CD4-positive, alpha-beta T cell treated with Interleukin-4 for 1 hour (primary cell): ENCODE measurements around the gene RPL7L1.
A peak's percentile ranks its signal among the peaks of the same experiment; 100 is the strongest.
"Not testable (repeated sequence)": the region's sequence is repeated elsewhere in the genome, so short reads cannot be mapped to it uniquely, and the experiment has no call there.

Source experiments
- DNase-seq, 2 donors: peaks; one replicate each; pipeline ENCODE4 v3.0.0-alpha.2; 2020 to 2022

Gene RPL7L1

DNA sequence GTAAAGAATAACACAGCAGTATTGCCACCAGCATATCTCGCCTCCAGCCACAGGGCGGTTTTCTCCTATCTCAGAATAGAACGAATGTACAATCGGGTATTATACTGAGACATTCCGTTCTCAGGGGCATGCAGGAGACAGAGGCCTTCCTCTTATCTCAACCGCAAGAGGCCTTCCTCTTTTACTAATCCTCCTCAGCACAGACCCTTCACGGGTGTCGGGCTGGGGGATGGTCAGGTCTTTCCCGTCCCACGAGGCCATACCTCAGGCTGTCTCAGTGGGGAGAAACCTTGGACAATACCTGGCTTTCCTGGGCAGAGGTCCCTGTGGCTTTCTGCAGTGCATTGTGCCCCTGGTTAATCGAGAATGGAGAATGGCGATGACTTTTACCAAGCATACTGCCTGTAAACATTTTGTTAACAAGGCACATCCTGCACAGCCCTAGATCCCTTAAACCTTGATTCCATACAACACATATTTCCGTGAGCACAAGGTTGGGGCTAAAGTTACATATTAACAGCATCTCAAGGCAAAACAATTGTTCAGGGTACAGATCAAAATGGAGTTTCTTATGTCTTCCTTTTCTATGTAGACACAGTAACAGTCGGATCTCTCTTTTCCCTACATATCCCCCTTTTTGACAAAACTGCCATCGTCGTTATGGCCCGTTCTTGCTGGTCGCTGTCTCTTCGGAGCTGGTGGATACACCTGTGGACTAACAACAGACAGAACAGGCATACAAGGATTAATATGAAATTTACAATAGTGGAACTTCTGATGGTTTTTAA is 14.8 kb downstream of the RPL7L1 start:
- DNase-seq, result peak in 1 of 2 donors; percentile 22

DNA sequence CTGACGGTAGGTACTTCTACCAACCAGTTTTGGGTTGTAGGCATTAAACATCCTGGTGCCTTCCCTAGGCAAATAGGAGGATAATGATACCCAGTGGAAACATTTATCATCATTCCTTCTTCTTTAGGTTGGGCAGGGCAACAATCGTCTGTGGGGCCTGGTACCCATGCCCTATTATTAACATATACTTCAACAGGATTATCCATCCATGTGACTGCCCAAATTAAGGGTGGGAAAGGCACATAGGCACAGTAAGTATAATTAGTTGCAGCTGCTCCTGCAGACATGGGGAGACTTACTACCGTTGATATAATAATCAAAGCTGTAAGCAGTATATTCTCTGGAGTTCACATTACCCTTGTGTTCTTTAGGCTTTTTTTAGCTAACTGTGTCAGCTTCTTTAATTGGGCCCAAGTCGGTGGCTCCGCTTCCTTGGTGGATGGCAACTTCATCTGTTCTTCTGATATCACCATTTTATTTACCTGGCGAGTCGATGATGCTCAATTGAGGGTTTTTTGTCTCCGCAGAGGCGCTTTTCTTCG is 16.8 kb downstream of the RPL7L1 start:
- no peak for DNase-seq

DNA sequence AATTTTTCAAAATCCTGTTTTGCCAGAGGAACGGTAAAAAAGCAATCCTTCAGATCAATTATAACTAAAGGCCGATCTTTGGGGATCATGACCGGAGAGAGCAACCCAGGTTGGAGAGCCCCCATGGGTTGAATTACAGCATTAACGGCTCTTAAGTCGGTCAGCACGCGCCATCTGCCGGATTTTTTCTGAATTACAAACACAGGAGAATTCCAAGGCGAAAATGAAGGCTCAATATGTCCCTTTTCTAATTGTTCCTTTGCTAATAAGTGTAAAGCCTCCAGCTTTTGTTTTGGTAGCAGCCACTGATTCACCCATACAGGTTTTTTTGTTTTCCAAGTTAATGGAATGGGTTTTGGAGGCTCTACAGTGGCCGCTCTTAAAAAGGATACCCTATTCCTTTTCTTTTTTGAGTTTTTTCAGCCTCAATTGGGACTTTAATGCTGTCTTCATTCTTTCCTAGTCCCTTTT is 19.5 kb downstream of the RPL7L1 start:
- DNase-seq, result peak; percentile 76 to 81

DNA sequence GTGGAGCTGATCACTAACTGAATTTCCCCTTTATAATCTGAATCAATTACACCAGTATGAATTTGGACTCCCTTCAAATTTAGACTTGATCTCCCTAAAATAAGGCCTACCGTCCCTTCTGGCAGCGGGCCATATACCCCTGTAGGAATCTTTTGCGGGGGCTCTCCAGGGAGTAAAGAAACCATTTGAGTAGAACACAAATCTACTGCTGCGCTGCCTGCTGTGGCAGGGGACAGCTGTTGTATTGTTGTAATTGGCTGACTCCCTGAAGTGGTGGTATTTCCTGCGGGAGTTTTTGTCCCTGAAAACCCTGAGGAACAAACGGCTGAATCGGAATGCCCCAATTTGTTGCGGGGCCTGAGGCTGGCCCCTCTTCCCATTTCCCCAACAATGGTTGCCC is 20.5 kb downstream of the RPL7L1 start:
- DNase-seq, result no peak

DNA sequence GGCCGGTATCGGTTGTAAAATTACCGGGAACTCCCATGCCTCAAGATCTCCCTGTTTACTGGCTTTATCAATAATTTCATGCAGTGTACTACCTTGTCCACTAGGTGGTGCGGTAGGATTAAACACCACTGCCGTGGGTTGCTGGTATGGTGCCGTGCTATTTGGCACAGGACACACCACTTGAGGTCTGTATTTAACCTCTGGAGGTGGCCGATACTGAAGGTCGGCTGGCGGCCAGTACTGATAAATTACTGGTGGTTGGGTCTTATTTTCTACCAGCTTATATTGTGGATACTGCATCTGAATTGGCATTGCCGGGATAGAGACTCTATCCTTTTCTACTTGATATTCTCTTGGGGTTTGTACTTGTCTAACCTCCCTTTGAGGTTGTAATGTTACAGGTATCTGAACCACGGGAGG is 22.1 kb downstream of the RPL7L1 start:
- DNase-seq, result peak; percentile 76 to 87

DNA sequence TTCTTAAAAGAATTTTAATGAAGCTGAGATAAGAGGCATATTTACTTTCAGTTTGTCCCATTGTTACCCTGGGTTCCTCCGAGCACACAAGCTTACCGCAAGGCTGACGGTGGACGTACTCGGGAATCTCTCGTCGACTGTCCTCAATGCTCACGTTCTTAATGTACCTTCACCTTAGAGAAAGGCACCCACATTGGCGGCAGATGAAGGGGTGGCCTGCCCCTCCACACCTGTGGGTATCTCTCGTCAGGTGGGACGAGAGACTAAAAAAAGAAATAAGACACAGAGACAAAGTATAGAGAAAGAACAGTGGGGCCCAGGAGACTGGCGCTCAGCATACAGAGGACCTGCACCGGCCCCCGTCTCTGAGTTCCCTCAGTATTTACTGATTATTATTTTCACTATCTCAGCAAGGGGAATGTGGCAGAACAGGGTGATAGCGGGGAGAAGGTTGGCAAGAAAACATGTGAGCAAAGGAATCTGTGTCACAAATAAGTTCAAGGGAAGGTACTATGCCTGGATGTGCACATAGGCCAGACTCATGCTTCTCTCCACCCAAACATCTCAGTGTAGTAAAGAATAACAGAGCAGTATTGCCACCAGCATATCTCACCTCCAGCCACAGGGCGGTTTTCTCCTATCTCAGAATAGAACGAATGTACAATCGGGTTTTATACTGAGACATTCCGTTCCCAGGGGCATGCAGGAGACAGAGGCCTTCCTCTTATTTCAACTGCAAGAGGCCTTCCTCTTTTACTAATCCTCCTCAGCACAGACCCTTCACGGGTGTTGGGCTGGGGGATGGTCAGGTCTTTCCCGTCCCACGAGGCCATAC is 23.2 kb downstream of the RPL7L1 start:
- not testable (repeated sequence) for DNase-seq

DNA sequence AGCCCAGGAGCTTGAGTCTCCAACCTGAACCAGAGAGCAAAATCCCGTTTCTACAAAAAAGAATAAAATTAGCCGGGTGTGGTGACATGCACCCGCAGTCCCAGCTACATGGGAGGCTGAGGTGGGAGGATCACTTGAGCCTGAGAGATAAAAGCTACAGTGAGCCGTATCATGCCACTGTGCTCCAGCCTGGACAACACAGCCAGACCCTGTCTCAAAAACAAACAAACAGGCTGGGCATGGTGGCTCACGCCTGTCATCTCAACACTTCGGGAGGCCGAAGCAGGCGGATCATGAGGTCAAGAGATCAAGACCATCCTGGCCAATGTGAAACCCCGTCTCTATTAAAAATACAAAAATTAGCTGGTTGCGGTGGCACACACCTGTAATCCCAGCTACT is 25.1 kb downstream of the RPL7L1 start:
- no peak for DNase-seq

DNA sequence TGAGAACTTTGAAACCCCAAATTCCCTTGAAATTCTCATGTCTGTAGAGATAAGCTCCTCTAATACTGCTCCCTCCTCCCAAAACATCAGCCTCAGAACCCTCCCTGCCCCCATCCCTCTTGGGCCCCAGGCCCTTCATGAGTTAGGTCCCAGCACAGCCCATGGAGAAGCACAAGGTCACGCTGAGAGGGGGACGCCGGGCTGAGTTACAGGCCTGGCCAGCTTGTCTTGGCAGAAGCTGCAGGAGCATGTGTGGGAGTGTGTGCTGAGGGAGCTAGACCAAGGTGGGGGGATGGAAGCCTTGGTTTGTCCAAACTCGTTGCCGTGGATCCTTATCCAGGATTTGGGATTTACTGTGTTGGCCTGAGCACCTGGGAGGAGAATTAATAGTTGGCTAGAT is 27.9 kb downstream of the RPL7L1 start:
- no peak for DNase-seq

DNA sequence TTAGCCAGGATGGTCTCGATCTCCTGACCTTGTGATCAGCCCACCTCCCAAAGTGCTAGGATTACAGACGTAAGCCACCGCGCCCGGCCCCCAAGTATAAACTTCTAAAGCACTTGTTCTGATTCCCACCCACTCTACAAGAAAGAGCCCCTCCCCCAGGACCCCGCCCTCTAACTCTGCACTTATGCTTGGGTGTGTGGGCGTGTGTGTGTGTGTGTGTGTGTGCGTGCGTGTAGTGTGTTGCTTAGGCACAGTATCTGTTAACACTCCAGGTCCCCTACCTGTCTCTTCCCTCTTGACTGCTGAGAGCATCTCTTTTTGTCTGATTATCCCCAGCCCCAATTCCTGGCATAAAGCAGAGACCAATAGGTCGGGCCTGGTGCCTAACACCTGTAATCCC is 30.4 kb downstream of the RPL7L1 start:
- DNase-seq, result no peak

DNA sequence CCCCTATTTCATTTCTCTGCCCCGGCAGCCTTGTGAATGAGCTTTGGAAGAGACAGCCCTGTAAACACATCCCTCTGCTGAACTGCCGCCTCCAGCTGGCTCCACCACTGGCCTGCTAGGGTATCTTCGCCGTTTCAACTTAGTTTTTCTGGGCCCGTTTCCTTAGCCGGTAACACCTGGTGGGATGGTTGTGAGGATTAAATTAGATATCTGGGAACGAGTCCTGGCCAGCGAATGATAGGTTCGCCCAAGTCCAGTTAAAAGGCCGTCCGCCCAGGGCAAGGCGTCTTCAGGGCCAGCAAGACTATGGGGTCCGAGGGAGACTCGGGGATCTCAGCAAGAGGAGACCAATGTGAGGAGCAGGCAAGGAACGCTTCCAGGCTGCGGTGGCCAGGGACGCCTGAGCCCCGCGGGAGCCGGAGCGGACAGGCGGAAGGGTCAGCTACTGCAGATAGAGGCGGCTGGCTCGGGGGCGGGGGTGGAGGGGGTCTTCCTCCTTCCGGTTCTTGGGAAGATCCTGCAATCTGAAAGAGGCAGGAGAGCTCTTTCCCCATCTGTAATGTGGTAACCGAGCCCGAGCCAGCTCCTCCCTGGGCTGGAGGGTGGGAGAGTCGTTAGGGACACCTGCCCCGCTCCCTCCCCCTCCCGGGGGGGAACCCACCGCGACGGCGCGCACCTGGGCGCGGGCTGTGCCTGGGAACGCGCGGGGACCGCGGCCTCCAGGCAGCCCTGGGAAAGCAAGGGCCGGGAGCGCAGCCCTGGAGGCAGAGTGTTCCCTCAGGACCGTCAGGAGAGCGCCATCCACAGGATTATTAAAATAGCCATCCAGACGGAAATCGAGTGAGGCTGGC is 32.0 kb downstream of the RPL7L1 start:
- no peak for DNase-seq

DNA sequence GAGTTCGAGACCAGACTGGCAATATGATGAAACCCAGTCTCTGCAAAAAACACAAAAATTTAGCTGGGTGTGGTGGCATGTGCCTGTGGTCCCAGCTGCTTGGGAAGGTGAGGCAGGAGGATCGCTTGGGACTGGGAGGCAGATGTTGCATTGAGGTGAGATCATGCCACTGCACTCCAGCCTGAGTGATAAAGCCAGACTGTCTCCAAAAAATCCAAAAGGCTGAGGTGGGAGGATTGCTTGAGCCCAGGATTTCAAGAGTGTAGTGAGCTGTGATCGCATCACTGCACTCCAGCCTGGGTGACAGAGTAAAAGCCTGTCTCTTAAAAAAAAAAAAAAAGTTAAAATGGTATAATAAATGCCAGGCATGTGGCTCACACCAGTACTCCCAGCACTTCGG is 35.1 kb downstream of the RPL7L1 start:
- no peak for DNase-seq

DNA sequence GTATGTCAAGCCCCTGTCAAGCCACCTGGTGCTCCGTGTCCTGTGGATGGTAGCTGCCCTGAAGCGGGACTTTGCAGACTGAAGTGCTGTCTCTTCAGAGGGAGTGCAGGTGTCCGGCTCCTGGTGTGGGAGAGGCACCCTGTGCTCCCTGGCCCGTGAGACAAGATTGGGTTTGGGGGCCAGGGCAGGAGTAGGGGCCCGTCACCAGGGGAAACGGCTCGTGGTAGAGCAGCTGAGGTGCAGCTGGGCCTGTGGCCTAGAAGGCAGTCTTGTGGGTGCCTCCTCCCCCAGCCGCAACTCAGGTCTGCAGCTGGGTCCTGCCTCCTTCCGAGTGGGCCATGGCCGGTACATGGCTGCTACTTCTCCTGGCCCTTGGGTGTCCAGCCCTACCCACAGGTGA is 36.3 kb downstream of the RPL7L1 start, which contains the start of gene PTCRA:
PTCRA (plus strand) TSS at position 322 of the 400 bp plus-strand sequence; CDS start at position 339, 17 bp downstream.
- DNase-seq, result no peak

DNA sequence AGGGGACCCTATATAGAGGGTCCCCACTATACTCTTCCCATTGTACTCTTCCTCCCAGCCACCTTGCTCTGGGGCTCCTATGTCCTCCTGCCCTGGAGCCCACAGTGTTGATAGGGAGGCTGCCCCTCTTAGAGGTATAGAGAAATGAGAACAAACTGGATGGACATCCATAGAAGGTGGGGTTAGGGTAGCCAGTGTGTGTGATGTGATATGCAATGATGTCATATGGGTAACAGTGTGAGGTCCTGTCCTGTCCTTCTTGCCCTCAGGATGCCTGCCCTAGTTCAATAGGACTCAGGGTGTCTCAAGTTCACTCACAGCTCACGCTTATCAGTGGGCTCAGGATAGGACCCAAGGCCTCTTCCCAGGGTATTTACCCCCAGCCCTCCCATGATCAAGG is 36.9 kb downstream of the RPL7L1 start:
- no peak for DNase-seq

DNA sequence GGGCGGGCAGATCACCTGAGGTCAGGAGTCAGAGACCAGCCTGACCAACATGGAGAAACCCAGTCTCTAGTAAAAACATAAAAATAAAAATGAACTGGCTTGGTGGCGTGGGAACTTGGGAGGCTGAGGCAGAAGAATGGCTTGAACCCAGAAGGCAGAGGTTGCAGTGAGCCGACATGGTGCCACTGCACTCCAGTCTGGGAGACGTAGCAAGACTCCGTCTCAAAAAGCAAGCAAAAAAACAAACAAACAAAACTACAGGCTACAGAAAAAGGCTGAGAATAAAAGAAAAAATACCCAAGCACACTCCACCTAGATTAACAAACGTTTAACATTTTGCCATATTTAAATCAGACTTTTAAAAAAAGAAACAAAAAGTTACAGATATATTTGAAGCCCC is 42.4 kb downstream of the RPL7L1 start:
- DNase-seq, result no peak

DNA sequence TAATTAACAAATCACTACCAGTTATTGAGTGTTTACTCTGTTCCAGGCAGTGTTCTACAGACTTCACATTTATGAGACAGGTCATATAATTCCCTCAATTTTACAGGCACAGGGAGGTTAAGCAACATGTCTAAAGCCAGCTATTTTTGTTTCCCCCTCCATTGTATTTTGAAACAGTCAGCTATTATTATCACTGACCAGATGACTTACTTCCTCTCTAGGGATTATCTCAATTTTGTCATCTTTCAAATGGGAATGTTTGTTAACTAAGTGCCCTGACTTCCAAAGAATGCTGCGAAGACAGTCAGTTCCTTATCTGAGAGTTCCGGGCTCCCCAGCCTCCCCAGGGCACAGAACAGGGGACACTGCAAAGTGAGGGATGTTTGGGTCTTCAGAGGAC is 44.2 kb downstream of the RPL7L1 start:
- DNase-seq, result no peak

DNA sequence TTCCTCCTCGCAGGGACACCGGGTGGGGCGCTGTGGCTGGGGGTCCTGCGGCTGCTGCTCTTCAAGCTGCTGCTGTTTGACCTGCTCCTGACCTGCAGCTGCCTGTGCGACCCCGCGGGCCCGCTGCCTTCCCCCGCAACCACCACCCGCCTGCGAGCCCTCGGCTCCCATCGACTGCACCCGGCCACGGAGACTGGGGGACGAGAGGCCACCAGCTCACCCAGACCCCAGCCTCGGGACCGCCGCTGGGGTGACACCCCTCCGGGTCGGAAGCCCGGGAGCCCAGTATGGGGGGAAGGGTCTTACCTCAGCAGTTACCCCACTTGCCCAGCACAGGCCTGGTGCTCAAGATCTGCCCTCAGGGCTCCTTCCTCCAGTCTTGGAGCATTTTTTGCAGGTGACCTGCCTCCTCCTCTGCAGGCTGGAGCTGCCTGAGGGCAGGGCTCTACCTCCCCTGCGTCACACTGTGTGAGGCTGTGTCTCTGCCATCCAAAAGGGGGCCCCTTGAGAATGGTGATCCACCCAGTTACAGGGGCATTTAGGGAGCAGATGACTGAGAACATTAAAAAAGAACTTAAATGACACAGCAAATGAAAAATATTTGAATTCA is 45.9 kb downstream of the RPL7L1 start:
- DNase-seq, result no peak

DNA sequence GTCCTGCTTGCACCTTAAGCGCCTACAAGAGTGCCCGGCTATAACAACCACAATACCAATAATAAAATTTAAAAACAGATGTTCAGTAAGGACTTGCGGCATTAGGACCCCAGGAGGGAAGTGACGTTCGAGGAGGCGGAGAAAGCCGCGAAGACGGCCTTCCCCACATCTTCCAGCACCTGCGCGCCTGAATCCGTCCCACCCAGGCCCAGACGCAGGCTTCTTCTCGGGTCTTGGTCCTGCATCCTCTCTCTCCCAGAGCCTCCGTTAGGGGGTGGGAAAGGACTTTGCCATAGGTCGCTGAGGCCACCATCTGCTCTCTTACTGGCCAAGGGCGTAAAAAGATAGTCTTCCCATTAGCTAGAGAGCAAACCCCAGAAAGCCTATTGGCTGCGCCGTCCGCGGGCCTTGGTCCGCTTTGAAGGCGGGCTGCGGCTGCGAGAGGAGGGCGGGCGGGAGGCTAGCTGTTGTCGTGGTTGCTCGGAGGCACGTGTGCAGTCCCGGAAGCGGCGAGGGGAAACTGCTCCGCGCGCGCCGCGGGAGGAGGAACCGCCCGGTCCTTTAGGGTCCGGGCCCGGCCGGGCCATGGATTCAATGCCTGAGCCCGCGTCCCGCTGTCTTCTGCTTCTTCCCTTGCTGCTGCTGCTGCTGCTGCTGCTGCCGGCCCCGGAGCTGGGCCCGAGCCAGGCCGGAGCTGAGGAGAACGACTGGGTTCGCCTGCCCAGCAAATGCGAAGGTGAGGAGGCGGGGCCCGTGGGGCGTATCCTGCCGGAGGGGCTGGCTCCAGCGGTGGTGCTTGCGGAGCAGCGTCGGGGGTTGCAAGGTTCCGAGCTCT is 49.8 kb downstream of the RPL7L1 start, which contains the start of gene CNPY3:
CNPY3 (plus strand) TSS at position 495 of the 835 bp plus-strand sequence; CDS start at position 586, 91 bp downstream.
- peak; percentile 95 to 96 for DNase-seq

DNA sequence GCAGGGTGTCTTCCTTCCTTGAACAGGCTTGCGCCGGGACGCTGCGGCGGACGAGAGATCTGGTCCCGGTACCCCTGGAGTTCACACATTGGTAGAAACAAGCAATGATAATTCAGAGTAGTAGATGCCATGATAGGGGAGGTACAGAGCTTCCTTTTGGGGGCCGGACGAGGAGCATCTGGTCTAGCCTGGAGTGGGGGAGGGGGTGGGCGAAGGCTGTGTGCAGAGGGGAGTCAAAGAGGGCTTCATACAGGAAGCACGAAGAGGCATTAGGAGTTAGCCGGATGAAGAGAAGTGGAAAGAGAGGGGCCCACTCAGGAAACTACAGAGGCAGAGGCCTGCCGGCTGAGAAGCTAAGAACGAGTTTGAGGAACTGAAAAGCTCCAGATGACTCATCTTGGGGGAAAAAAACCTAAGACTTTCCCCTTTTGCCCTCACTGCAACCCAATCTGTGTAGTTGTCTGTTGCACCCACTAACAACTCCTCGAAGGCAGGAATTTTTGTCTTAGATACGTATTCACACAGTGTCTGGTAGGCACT is 50.5 kb downstream of the RPL7L1 start:
- DNase-seq, result peak; percentile 68 to 71

DNA sequence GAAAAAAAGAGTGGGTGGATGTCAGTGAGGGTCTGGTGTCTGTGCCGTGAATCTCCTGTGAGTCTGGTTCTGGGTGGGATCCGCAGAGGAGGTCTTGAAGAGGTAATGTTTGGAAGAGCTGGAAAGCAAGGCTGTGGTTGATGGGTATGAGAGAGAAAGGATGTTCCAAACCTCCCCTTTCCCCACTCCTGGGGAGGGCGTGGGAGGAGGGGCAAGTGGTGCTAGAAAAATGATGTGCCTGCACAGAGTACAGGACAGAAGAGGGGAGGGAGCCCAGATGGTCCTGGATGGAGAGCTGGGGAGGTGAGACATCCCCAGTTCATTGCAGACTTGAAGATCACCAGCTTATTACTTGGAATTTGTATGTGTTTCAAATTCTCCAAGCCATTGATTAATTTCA is 53.0 kb downstream of the RPL7L1 start:
- DNase-seq, result no peak

DNA sequence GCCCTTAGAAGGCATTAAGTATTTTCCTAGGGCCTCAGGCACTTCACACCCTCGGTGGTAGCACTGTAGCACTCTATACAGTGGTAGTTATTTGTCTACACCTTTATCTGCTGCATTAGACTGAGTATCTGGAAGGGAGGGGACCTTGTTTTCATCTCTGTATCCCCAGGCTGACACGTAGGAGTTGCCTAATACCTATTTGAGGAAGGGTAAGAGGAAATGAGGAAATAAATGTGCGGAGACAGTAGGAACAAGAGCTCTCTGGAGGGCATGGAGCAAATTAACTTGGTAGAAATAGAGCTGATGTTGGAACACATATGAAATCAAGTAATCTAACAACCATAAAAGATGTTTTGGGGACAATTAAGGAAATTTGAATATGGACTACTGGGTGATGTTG is 53.8 kb downstream of the RPL7L1 start:
- no peak for DNase-seq

DNA sequence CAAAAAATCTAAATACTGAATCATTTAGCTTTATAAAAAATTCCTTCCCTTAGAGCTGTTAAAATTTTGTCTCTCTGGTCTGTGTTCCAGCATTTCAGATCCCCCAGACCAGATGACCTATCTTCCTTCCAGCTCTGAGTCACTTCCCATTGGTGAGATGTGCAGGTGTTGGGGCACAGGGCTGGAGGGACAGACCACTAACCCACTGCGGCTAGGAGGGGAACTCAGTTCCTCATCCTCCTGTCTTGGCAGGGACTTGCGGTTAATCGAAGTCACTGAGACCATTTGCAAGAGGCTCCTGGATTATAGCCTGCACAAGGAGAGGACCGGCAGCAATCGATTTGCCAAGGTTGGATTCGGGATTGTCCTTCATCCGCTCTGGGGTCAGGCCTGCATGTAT is 55.9 kb downstream of the RPL7L1 start:
- DNase-seq, result no peak
